Measurements from ENCODE around the gene CSMD2. TPM values are rescaled to one million over a fixed set of nuclear protein-coding genes. Genes with fewer than 3 reads are reported as not detected.

CSMD2 gene
- total and polyA plus RNA-seq, 7 experiments from 2014 or later = 0.02 TPM; not detected in 6

DNA sequence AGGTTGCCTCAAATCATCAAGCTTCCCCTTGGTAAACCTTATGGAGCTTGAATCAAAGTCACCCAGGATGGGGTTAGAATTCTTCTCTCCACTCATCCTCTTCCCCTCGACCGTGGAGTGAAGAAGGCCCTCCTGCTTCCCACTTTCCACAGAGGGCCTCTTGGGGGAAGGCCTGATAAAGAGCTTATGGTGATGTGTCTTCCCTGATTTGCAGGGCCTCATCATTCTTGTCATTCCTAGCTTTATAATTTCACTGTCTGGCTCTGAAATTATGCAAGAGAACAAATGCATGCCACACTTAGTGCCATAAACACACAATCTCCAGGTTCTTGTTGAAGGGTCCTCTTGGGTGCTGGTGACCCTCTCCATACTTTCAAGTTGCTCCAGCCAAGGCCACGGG lies 199.9 kb downstream of the CSMD2 start:
- Histone ChIP-seq H3K36me3 (ENCODE audit: control insufficient read depth in 2 of 3, insufficient read depth in 3 of 3, low read length in 3 of 3) (no peaks in the 10 kb centered on the region), H3K27ac (ENCODE audit: low read depth, low read length) (no peak overlapping the region), H3K4me3 (ENCODE audit: low read length) (no peak overlapping the region), H3K27me3 (ENCODE audit: control insufficient read depth in 2 of 2, insufficient read depth in 2 of 2, low read length in 2 of 2) (no peaks in the 10 kb centered on the region), H3K9me3 (ENCODE audit: control insufficient read depth in 2 of 3, low read length in 3 of 3) (no peaks in the 10 kb centered on the region), H3K4me1 (ENCODE audit: control insufficient read depth in 2 of 2, insufficient read depth in 2 of 2, low read length in 2 of 2) (no peaks in the 10 kb centered on the region)
- Mint-ChIP-seq H3K27me3 (peaks cover 0 to 21% (median 16%) of the 10 kb centered on the region in 5 donors), H3K4me1 (peaks cover 0 to 3% (median 0%) of the 10 kb centered on the region in 7 donors), H3K4me3 (no peak overlapping the region), H3K36me3 (no peaks in the 10 kb centered on the region), H3K9me3 (peaks cover 0 to 2% (median 0%) of the 10 kb centered on the region in 11 donors), H3K27ac (no peak overlapping the region)
- CTCF ChIA-PET = no interaction called here
- ATAC-seq (no peak), DNase-seq (no peak)
- intact Hi-C loops (cut with micrococcal nuclease) = no loop called here
- POLR2A ChIA-PET = no interaction called here

GRCh38 chr1:33962061-33962460 lies 203.0 kb downstream of the CSMD2 start:
- POLR2A ChIA-PET = no interaction called here
- H3K27me3 ChIP-seq (ENCODE audit: control insufficient read depth in 2 of 2, insufficient read depth in 2 of 2, low read length in 2 of 2) = no peaks in the 10 kb centered on the region
- intact Hi-C loops (cut with micrococcal nuclease) = no loop called here
- DNase-seq (no peak), ATAC-seq (no peak)
- H3K9me3 ChIP-seq (ENCODE audit: control insufficient read depth in 2 of 3, low read length in 3 of 3) = no peaks in the 10 kb centered on the region
- Mint-ChIP-seq H3K36me3 (no peaks in the 10 kb centered on the region), H3K27me3 (peaks cover 0 to 16% (median 15%) of the 10 kb centered on the region in 5 donors), H3K4me3 (no peak overlapping the region), H3K9me3 (peaks cover 0 to 2% (median 0%) of the 10 kb centered on the region in 11 donors), H3K4me1 (no peaks in the 10 kb centered on the region), H3K27ac (no peak overlapping the region)
- H3K36me3 ChIP-seq (ENCODE audit: control insufficient read depth in 2 of 3, insufficient read depth in 3 of 3, low read length in 3 of 3) = no peaks in the 10 kb centered on the region
- H3K4me1 ChIP-seq (ENCODE audit: control insufficient read depth in 2 of 2, insufficient read depth in 2 of 2, low read length in 2 of 2) = no peaks in the 10 kb centered on the region
- H3K4me3 ChIP-seq (ENCODE audit: low read length) = no peak overlapping the region
- no peak overlapping the region for H3K27ac ChIP-seq (ENCODE audit: low read depth, low read length)
- CTCF ChIA-PET = no interaction called here

DNA sequence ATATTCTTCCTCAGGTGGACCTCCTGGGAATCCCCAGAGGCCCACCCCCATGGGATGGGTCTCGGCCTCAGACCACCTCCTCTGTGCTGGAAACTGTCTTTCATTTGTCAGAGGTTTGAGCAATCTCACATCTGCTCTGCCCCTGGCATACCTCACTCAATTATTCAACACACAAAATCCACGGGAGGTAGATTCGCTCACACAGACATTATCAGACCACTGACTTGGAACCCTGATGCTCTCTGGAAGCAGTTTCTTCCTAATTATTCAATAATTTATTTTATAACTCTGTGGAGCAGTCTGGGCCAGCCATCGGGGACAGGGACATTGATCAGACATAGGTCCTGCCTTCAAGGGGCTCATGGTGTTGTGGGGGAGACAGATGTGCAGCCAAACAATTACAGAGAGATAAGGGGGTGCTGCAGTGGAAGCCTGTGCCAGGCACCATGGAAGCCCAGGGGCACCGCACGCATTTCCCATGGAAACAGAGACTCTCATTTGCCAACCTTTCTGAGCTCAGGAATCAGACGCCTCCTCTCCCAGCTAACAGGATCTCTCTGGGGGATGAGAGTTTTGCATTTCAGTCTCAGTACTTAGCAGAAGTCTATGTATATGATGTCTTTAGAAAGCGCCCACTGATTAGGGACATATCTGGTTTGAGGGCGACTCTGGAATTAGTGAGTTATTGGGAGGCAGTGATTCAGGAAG lies 204.7 kb downstream of the CSMD2 start:
- H3K4me3 Mint-ChIP-seq = no peak overlapping the region
- ATAC-seq = no peak
- no peaks in the 10 kb centered on the region for H3K4me1 ChIP-seq (ENCODE audit: control insufficient read depth in 2 of 2, insufficient read depth in 2 of 2, low read length in 2 of 2)

GRCh38 chr1:33957854-33958253 lies 207.2 kb downstream of the CSMD2 start:
- Mint-ChIP-seq H3K9me3 (peaks cover 0 to 3% (median 0%) of the 10 kb centered on the region in 11 donors), H3K27me3 (peaks cover 0 to 13% (median 7%) of the 10 kb centered on the region in 5 donors), H3K4me1 (no peaks in the 10 kb centered on the region), H3K36me3 (no peaks in the 10 kb centered on the region), H3K27ac (no peak overlapping the region), H3K4me3 (no peak overlapping the region)
- no peak overlapping the region for H3K27ac ChIP-seq (ENCODE audit: low read depth, low read length)
- no peak overlapping the region for H3K4me3 ChIP-seq (ENCODE audit: low read length)
- intact Hi-C loops (cut with micrococcal nuclease) = no loop called here
- DNase-seq = no peak
- ChIA-PET POLR2A (no interaction called here), CTCF (no interaction called here)
- no peaks in the 10 kb centered on the region for H3K4me1 ChIP-seq (ENCODE audit: control insufficient read depth in 2 of 2, insufficient read depth in 2 of 2, low read length in 2 of 2)
- no peaks in the 10 kb centered on the region for H3K9me3 ChIP-seq (ENCODE audit: control insufficient read depth in 2 of 3, low read length in 3 of 3)
- no peaks in the 10 kb centered on the region for H3K27me3 ChIP-seq (ENCODE audit: control insufficient read depth in 2 of 2, insufficient read depth in 2 of 2, low read length in 2 of 2)
- H3K36me3 ChIP-seq (ENCODE audit: control insufficient read depth in 2 of 3, insufficient read depth in 3 of 3, low read length in 3 of 3) = no peaks in the 10 kb centered on the region
- ATAC-seq = no peak

More for the DNA sequence above, 204.7 kb downstream of the CSMD2 start:
- ChIA-PET CTCF (no interaction called here), POLR2A (no interaction called here)
- Mint-ChIP-seq H3K27ac (no peak overlapping the region), H3K27me3 (peaks cover 0 to 15% (median 14%) of the 10 kb centered on the region in 5 donors), H3K4me1 (no peaks in the 10 kb centered on the region), H3K9me3 (peaks cover 0 to 4% (median 0%) of the 10 kb centered on the region in 11 donors), H3K36me3 (no peaks in the 10 kb centered on the region)
- intact Hi-C loops (cut with micrococcal nuclease) = no loop called here
- Histone ChIP-seq H3K36me3 (ENCODE audit: control insufficient read depth in 2 of 3, insufficient read depth in 3 of 3, low read length in 3 of 3) (no peaks in the 10 kb centered on the region), H3K27me3 (ENCODE audit: control insufficient read depth in 2 of 2, insufficient read depth in 2 of 2, low read length in 2 of 2) (no peaks in the 10 kb centered on the region), H3K9me3 (ENCODE audit: control insufficient read depth in 2 of 3, low read length in 3 of 3) (no peaks in the 10 kb centered on the region), H3K27ac (ENCODE audit: low read depth, low read length) (no peak overlapping the region), H3K4me3 (ENCODE audit: low read length) (no peak overlapping the region)
- DNase-seq = no peak

DNA sequence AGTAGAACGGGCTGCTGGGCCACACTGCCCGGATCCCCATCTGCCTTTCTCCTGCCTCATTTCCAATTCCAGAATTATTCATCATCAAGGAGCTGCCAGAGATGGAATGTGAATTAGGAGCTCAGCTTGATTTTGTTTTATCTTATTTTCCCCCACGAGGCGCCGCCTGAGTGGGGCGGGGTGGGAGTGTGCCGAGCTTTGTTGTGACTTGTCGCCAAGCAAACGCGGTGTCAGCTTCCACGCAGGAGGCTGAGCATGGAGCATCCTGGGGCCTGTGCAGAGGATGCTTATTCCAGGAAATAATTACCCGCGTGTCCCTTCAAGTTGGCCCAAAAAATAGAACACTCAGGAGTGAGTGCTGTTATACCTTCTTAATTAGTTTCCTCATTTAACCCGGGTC lies 209.9 kb downstream of the CSMD2 start:
- Histone ChIP-seq H3K36me3 (ENCODE audit: control insufficient read depth in 2 of 3, insufficient read depth in 3 of 3, low read length in 3 of 3) (no peaks in the 10 kb centered on the region), H3K9me3 (ENCODE audit: control insufficient read depth in 2 of 3, low read length in 3 of 3) (no peaks in the 10 kb centered on the region), H3K27me3 (ENCODE audit: control insufficient read depth in 2 of 2, insufficient read depth in 2 of 2, low read length in 2 of 2) (no peaks in the 10 kb centered on the region), H3K4me1 (ENCODE audit: control insufficient read depth in 2 of 2, insufficient read depth in 2 of 2, low read length in 2 of 2) (no peaks in the 10 kb centered on the region), H3K4me3 (ENCODE audit: low read length) (no peak overlapping the region), H3K27ac (ENCODE audit: low read depth, low read length) (no peak overlapping the region)
- ATAC-seq = no peak
- Mint-ChIP-seq H3K27ac (no peak overlapping the region), H3K27me3 (peaks cover 0 to 13% (median 0%) of the 10 kb centered on the region in 5 donors), H3K4me1 (no peaks in the 10 kb centered on the region), H3K4me3 (no peak overlapping the region), H3K36me3 (no peaks in the 10 kb centered on the region), H3K9me3 (peaks cover 0 to 3% (median 0%) of the 10 kb centered on the region in 11 donors)
- ChIA-PET POLR2A (no interaction called here), CTCF (no interaction called here)
- intact Hi-C loops (cut with micrococcal nuclease) = no loop called here
- no peak for DNase-seq

DNA sequence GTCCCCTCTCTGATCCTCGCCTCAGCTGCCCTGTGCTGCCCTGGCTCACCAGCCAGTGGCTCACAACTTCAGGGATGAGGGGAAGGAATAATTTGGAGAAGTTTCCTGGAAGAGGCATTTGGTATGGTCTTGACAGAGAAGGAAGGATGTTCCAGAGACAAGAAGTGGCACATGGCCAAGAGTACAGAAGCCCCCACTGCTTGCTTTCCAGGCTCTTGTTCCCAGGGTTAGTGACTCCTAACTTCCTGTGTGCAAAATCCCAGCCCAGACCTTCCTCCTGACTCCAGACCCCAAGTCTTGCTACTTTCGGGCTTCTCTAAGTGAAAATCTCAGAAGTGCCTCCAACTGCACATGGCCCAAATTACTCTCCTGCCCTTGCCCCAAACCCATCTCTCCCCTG lies 215.5 kb downstream of the CSMD2 start:
- Mint-ChIP-seq H3K27ac (no peak overlapping the region), H3K4me1 (no peaks in the 10 kb centered on the region), H3K4me3 (no peak overlapping the region), H3K27me3 (peaks cover 0 to 18% (median 0%) of the 10 kb centered on the region in 5 donors), H3K9me3 (no peaks in the 10 kb centered on the region), H3K36me3 (no peaks in the 10 kb centered on the region)
- no peaks in the 10 kb centered on the region for H3K36me3 ChIP-seq (ENCODE audit: control insufficient read depth in 2 of 3, insufficient read depth in 3 of 3, low read length in 3 of 3)
- H3K4me1 ChIP-seq (ENCODE audit: control insufficient read depth in 2 of 2, insufficient read depth in 2 of 2, low read length in 2 of 2) = no peaks in the 10 kb centered on the region
- DNase-seq (no peak), ATAC-seq (no peak)
- intact Hi-C loops (cut with micrococcal nuclease) = no loop called here
- no peaks in the 10 kb centered on the region for H3K9me3 ChIP-seq (ENCODE audit: control insufficient read depth in 2 of 3, low read length in 3 of 3)
- H3K4me3 ChIP-seq (ENCODE audit: low read length) = no peak overlapping the region
- ChIA-PET CTCF (no interaction called here), POLR2A (no interaction called here)
- H3K27ac ChIP-seq (ENCODE audit: low read depth, low read length) = no peak overlapping the region
- H3K27me3 ChIP-seq (ENCODE audit: control insufficient read depth in 2 of 2, insufficient read depth in 2 of 2, low read length in 2 of 2) = no peaks in the 10 kb centered on the region

- Mint-ChIP-seq H3K4me3 (no peak overlapping the region), H3K27ac (no peak overlapping the region), H3K4me1 (no peaks in the 10 kb centered on the region), H3K36me3 (no peaks in the 10 kb centered on the region), H3K9me3 (no peaks in the 10 kb centered on the region), H3K27me3 (peaks cover 0 to 16% (median 0%) of the 10 kb centered on the region in 5 donors)
- no peak overlapping the region for H3K4me3 ChIP-seq (ENCODE audit: low read length)
- ChIA-PET POLR2A (no interaction called here), CTCF (no interaction called here)
- no peak for DNase-seq
- no peaks in the 10 kb centered on the region for H3K36me3 ChIP-seq (ENCODE audit: control insufficient read depth in 2 of 3, insufficient read depth in 3 of 3, low read length in 3 of 3)
- H3K27me3 ChIP-seq (ENCODE audit: control insufficient read depth in 2 of 2, insufficient read depth in 2 of 2, low read length in 2 of 2) = no peaks in the 10 kb centered on the region
- H3K4me1 ChIP-seq (ENCODE audit: control insufficient read depth in 2 of 2, insufficient read depth in 2 of 2, low read length in 2 of 2) = no peaks in the 10 kb centered on the region
- H3K9me3 ChIP-seq (ENCODE audit: control insufficient read depth in 2 of 3, low read length in 3 of 3) = no peaks in the 10 kb centered on the region
- intact Hi-C loops (cut with micrococcal nuclease) = no loop called here
- no peak for ATAC-seq
- H3K27ac ChIP-seq (ENCODE audit: low read depth, low read length) = no peak overlapping the region
Measured at GRCh38 chr1:33948291-33948690, 216.7 kb downstream of the CSMD2 start.
